Right renal pelvis (tissue), 4 donors: Measurements from ENCODE around the gene NR6A1. TPM values are rescaled to one million over a fixed set of nuclear protein-coding genes. Genes with fewer than 3 reads are reported as not detected.

Experiments used
- polyA plus RNA-seq, 4 donors: library from polyadenylated mRNA; unstranded; fragments of 120-200 nt; gene quantifications; one replicate each; pipeline ENCODE4 v1.2.1, GENCODE V29; 2013; ENCODE audit not compliant: insufficient read length in 4 of 4

Gene NR6A1
- polyA plus RNA-seq, 4 donors, result 0.76 to 1.00 (median 0.87) TPM

Other genes starting within 250 kb of the NR6A1 start
- 10 to 100 TPM; 23.5 to 34.5 (median 26.3) TPM for gene OLFML2A, start 5.8 kb upstream of the NR6A1 start, polyA plus RNA-seq
- under 1 TPM; 0.27 to 0.48 (median 0.38) TPM for gene WDR38, start 82.1 kb upstream of the NR6A1 start, polyA plus RNA-seq
- gene RPL35, start 90.6 kb upstream of the NR6A1 start, polyA plus RNA-seq, result 1,000 to 10,000 TPM in 1 of 4 donors, 100 to 1,000 TPM in 3; 800 to 1,214 (median 898) TPM
- 10 to 100 TPM; 36.4 to 40.9 (median 39.0) TPM for gene ARPC5L, start 90.8 kb upstream of the NR6A1 start, polyA plus RNA-seq
- 10 to 100 TPM; 14.5 to 15.7 (median 15.0) TPM for gene GOLGA1, start 169.8 kb upstream of the NR6A1 start, polyA plus RNA-seq